ENCODE data around the gene MUSTN1. TPM values are rescaled to one million over a fixed set of nuclear protein-coding genes. Genes with fewer than 3 reads are reported as not detected.

Gene MUSTN1
- total RNA-seq, 1 donor from 2014 or later, result 4.1 TPM

DNA sequence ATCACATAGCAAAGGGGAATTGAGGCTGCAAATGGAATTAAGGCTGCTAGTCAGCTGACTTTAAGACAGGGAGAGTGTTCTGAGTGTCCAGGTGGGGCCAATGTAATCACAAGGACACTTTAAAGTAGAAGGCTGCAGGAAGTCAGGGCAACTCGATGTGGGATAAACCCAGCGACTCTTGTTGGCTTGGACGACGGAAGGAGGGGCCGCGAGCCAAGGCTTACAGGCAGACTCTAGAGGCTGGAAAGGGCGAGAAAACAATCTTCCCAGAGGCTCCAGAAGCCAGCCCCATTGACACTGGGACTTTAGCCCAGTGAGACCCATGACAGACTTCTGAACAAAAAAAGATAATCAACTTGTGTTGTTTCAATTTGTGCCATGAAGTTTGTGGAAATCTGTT lies 12.9 kb upstream of the MUSTN1 start:
- Mint-ChIP-seq H3K4me1 (peaks cover 24% of the 10 kb centered on the region), H3K36me3 (ENCODE audit: low read depth) (peaks cover 3% of the 10 kb centered on the region), H3K27ac (ENCODE audit: unreplicated experiment) (no peak overlapping the region), H3K4me3 (no peak overlapping the region), H3K9me3 (no peaks in the 10 kb centered on the region), H3K27me3 (ENCODE audit: low read depth) (no peaks in the 10 kb centered on the region)
- no peak for TF ChIP-seq CTCF (conservative IDR thresholded peaks at IDR 0.05)
- no peak for DNase-seq (ENCODE audit: low read depth, low spot score)

GRCh38 chr3:52847241-52847640 lies 12.4 kb upstream of the MUSTN1 start:
- Mint-ChIP-seq H3K4me3 (no peak overlapping the region), H3K27me3 (ENCODE audit: low read depth) (no peaks in the 10 kb centered on the region), H3K9me3 (no peaks in the 10 kb centered on the region), H3K36me3 (ENCODE audit: low read depth) (peaks cover 3% of the 10 kb centered on the region), H3K4me1 (peaks cover 24% of the 10 kb centered on the region), H3K27ac (ENCODE audit: unreplicated experiment) (no peak overlapping the region)
- no peak for DNase-seq (ENCODE audit: low read depth, low spot score)
- TF ChIP-seq CTCF (conservative IDR thresholded peaks at IDR 0.05), result no peak

DNA sequence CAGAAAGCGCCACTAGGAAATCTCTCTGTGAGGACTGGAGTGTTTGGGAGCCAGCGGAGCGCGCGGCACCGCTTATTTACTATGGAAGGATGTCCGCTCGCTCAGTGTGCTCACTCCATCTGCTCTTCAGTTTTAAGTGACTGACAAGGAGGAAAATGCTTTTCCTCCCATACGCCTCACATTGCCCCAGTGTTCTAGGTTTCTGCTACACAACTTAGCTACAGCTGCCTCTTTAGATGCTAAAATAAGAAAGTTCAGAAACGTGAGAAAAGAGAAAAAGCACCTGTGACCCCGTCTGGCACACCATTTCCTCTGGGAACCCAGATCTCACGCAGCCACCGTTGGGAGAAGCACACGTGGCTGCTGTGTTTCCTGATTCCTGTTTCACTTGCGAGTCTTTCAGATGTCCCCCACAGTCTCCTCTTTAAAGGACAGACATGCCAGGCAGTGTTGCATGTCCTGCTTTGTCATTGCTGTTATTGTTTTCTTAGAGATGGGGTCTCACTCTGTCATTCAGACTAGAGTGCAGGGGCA lies 11.7 kb upstream of the MUSTN1 start:
- H3K4me1 Mint-ChIP-seq, result peaks cover 24% of the 10 kb centered on the region

DNA sequence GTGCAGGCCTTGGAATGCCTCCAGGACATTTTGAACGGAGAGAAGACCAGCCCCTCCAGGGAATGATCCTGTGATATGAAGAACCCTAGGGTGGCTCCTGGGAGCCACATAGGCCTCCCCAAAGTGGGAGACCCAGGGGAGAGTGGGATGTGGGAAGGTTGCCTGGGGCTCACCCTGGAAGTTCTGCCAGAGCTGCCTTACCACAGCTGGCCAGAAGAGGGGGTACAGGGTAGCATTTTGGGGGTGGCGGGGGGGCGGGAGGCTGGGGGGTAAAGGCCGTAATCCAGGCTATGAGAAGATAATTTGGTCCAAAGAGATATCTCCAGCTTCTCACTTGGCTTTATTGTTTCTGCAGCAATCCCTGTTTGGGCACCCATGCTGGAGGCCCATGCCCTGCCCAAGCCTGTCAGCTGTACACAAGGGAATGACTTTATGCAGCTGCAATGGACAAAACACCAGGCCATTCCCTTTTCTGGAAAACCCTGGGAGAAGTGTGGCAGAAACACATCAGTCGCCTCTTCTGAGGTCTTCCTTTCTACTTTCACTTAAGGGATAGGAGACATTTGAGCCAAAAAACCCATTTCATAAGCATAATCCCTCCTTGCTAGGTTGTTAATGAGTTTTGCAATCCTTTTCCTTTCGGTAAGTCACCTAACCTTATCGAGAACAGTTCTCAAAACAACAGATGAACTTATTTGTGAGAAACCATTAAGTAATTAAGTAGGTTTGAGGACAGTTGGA lies 11.0 kb upstream of the MUSTN1 start:
- Mint-ChIP-seq H3K27ac (ENCODE audit: unreplicated experiment) (no peak overlapping the region), H3K36me3 (ENCODE audit: low read depth) (peaks cover 3% of the 10 kb centered on the region), H3K9me3 (no peaks in the 10 kb centered on the region), H3K27me3 (ENCODE audit: low read depth) (no peaks in the 10 kb centered on the region), H3K4me1 (peaks cover 26% of the 10 kb centered on the region), H3K4me3 (no peak overlapping the region)
- TF ChIP-seq CTCF (conservative IDR thresholded peaks at IDR 0.05), result peak; percentile 50
- no peak for DNase-seq (ENCODE audit: low read depth, low spot score)

More for the DNA sequence above, 11.7 kb upstream of the MUSTN1 start:
- Mint-ChIP-seq H3K27me3 (ENCODE audit: low read depth) (no peaks in the 10 kb centered on the region), H3K27ac (ENCODE audit: unreplicated experiment) (no peak overlapping the region), H3K36me3 (ENCODE audit: low read depth) (no peaks in the 10 kb centered on the region), H3K4me3 (no peak overlapping the region), H3K9me3 (no peaks in the 10 kb centered on the region)
- no peak for TF ChIP-seq CTCF (conservative IDR thresholded peaks at IDR 0.05)
- no peak for DNase-seq (ENCODE audit: low read depth, low spot score)

- Mint-ChIP-seq H3K4me1 (peaks cover 31% of the 10 kb centered on the region), H3K27ac (ENCODE audit: unreplicated experiment) (no peak overlapping the region), H3K4me3 (no peak overlapping the region), H3K36me3 (ENCODE audit: low read depth) (peaks cover 3% of the 10 kb centered on the region), H3K27me3 (ENCODE audit: low read depth) (no peaks in the 10 kb centered on the region), H3K9me3 (no peaks in the 10 kb centered on the region)
- TF ChIP-seq CTCF (conservative IDR thresholded peaks at IDR 0.05), result no peak
- DNase-seq (ENCODE audit: low read depth, low spot score), result no peak
These were observed 10.3 kb upstream of the MUSTN1 start for GRCh38 chr3:52845157-52845556.
